K562 (cell line): ENCODE measurements around the gene TTC16. TPM values are rescaled to one million over a fixed set of nuclear protein-coding genes. Genes with fewer than 3 reads are reported as not detected.
A peak's percentile ranks its signal among the peaks of the same experiment; 100 is the strongest.

Experiments
- CHD4 ChIP-seq: fragments of 200-600 bp; sonication (generic); IDR thresholded peaks from 3 replicates; pipeline ENCODE4 v1.6.1; 2012; ENCODE audit warnings: low read depth, mild to moderate bottlenecking, mixed read lengths, low read length, inconsistent platforms; ENCODE audit not compliant: insufficient read depth, insufficient replicate concordance, poor library complexity, severe bottlenecking
- CSDE1 ChIP-seq, 2 experiments: fragments of 450-650 bp; IDR thresholded peaks; 2 replicates each; pipeline ENCODE4 v1.6.1; 2016; ENCODE audit warnings: mild to moderate bottlenecking in 1 of 2
- ESRRA ChIP-seq: fragments of 450-650 bp; IDR thresholded peaks from 2 replicates; pipeline ENCODE4 v1.6.1; 2014; ENCODE audit warnings: low read depth, mild to moderate bottlenecking, moderate library complexity, borderline replicate concordance
- FOSL1 ChIP-seq: fragments of 200-800 bp; sonication (Bioruptor generic); conservative IDR thresholded peaks from 2 replicates; pipeline ENCODE4 v1.6.1; 2016; ENCODE audit warnings: missing genetic modification characterization, missing compliant biosample characterization
- GTF2E2 ChIP-seq: fragments of 200-800 bp; sonication (Bioruptor generic); IDR thresholded peaks from 2 replicates; pipeline ENCODE4 v1.6.1; 2016; ENCODE audit warnings: missing genetic modification characterization, missing compliant biosample characterization
- JUNB ChIP-seq: fragments of 450-650 bp; formaldehyde crosslinking; conservative IDR thresholded peaks from 2 replicates; pipeline ENCODE4 v1.4.0; 2020; ENCODE audit warnings: mild to moderate bottlenecking
- KDM1A ChIP-seq, 2 experiments: fragments of 450-650 bp; IDR thresholded peaks; 2 replicates each; pipeline ENCODE4 v1.6.1; 2016; ENCODE audit warnings: mild to moderate bottlenecking in 2 of 2
- KHSRP ChIP-seq: fragments of 450-650 bp; IDR thresholded peaks from 2 replicates; pipeline ENCODE4 v1.6.1; 2017
- NRF1 ChIP-seq, 2 experiments: fragments of 450-650 bp; IDR thresholded peaks in 1 of 2; conservative IDR thresholded peaks in 1 of 2; 2 replicates each; pipeline ENCODE4 v1.6.1; 2014; ENCODE audit warnings: mild to moderate bottlenecking in 2 of 2
- SETDB1 ChIP-seq: IDR thresholded peaks from one replicate; pipeline ENCODE4 v1.6.1; 2012; ENCODE audit warnings: low read length, control low read depth, inconsistent platforms
- SIRT6 ChIP-seq: IDR thresholded peaks from one replicate; pipeline ENCODE4 v1.6.1; 2012; ENCODE audit warnings: low read depth, mild to moderate bottlenecking, control low read depth, inconsistent platforms, low read length, moderate library complexity
- TAF7 ChIP-seq: fragments of 450-650 bp; IDR thresholded peaks from 2 replicates; pipeline ENCODE4 v1.6.1; 2016; ENCODE audit warnings: missing genetic modification characterization, missing compliant biosample characterization
- TAL1 ChIP-seq: fragments of 450-650 bp; IDR thresholded peaks from 2 replicates; pipeline ENCODE4 v1.6.1; 2016; ENCODE audit warnings: mild to moderate bottlenecking
- TCF7L2 ChIP-seq: fragments of 150-350 bp; IDR thresholded peaks from 2 replicates; pipeline ENCODE4 v1.6.1; 2016; ENCODE audit warnings: low read depth, mild to moderate bottlenecking, low read length, moderate library complexity
- THRA ChIP-seq: fragments of 450-650 bp; IDR thresholded peaks from 2 replicates; pipeline ENCODE4 v1.6.1; 2017; ENCODE audit warnings: mild to moderate bottlenecking, moderate library complexity
- U2AF2 ChIP-seq: fragments of 200-400 bp; formaldehyde crosslinking; optimal IDR thresholded peaks from 2 replicates; pipeline ENCODE3; 2017; ENCODE audit warnings: low read depth, mild to moderate bottlenecking, low read length
- ZFP1 ChIP-seq: fragments of 450-650 bp; formaldehyde crosslinking; IDR thresholded peaks from 2 replicates; pipeline ENCODE4 v1.4.0; 2020; ENCODE audit warnings: mild to moderate bottlenecking, mixed read lengths
- ZKSCAN1 ChIP-seq: fragments of 150-350 bp; IDR thresholded peaks from 2 replicates; pipeline ENCODE4 v1.6.1; 2016; ENCODE audit warnings: low read depth, low read length
- ZNF140 ChIP-seq: fragments of 250-450 bp; sonication (Bioruptor Pico); IDR thresholded peaks from 2 replicates; pipeline ENCODE4 v1.8.0; 2021; ENCODE audit warnings: moderate library complexity, mild to moderate bottlenecking, inconsistent platforms
- ZNF197 ChIP-seq: fragments of 200-800 bp; sonication (Bioruptor generic); IDR thresholded peaks from 2 replicates; pipeline ENCODE4 v1.6.1; 2016; ENCODE audit warnings: low read depth, missing genetic modification characterization, missing compliant biosample characterization
- ZNF263 ChIP-seq: sonication (generic); formaldehyde crosslinking; IDR thresholded peaks from 2 replicates; pipeline ENCODE4 v1.8.0; 2022; ENCODE audit warnings: mild to moderate bottlenecking, missing genetic modification reagents, borderline replicate concordance
- polyA plus RNA-seq, 8 experiments: library from polyadenylated mRNA; depleted of rRNA in 4 of 8; stranded (reverse) in 5 of 8; unstranded in 3 of 8; fragments of >200 nt; fragmentation: Nextera tagmentation in 2 of 8; fragmentation: Illumina TruSeq in 1 of 8; extraction: Ambion mirVana in 2 of 8; extraction: Trizol in 1 of 8; gene quantifications; 2 replicates each; pipeline versions ENCODE4 v1.2.1 to v1.2.3, GENCODE V29; 2011 to 2014; ENCODE audit warnings: inconsistent platforms in 1 of 8, missing spikeins in 1 of 8
- total RNA-seq, 7 experiments: library from RNA; depleted of rRNA in 6 of 7; stranded (reverse); fragments of >200 nt in 6 of 7; fragmentation: Illumina TruSeq in 2 of 7; extraction: Trizol in 2 of 7; gene quantifications; 2 replicates each; pipeline versions ENCODE4 v1.2.1 to v1.2.3, GENCODE V29; 2011 to 2021; ENCODE audit warnings: low replicate concordance in 1 of 7
- TF ChIP-seq, protein P1 (sequence below): sonication (generic); formaldehyde crosslinking; IDR thresholded peaks from 2 replicates; pipeline ENCODE4 v1.8.1; 2023; ENCODE audit warnings: mild to moderate bottlenecking, missing genetic modification reagents
- TF ChIP-seq, protein P2 (sequence below): sonication (generic); formaldehyde crosslinking; IDR thresholded peaks from 2 replicates; pipeline ENCODE4 v1.8.0; 2022; ENCODE audit warnings: mild to moderate bottlenecking, missing genetic modification reagents

TTC16 gene
- total and polyA plus RNA-seq, 9 of the 15 experiments (the other 6 are each of a cell fraction or from before 2014, with no cell fraction given), result 0.11 TPM; not detected in 8

GRCh38 chr9:127776195-127776923 is 60.5 kb downstream of the TTC16 start (continued):
- TF ChIP-seq CHD4 (peak; percentile 78), TAL1 (no peak), ZNF140 (CRISPR knock-in tag) (no peak), NRF1 (conservative IDR thresholded peaks at IDR 0.05 in 1 of 2, IDR thresholded peaks at IDR 0.05 in 1 of 2) (0 out of 4 replicates have a peak, but pooled peaks of 1 of the 2 experiments have one; percentile 22), ZNF197 (no peak), THRA (no peak), TCF7L2 (peak; percentile 98), ZFP1 (CRISPR knock-in tag) (no peak), TAF7 (no peak), ZNF263 (CRISPR knock-in tag) (no peak), JUNB (CRISPR knock-in tag) (no peak), FOSL1 (no peak), U2AF2 (no peak), GTF2E2 (tag) (no peak), ZKSCAN1 (no peak), ESRRA (peak; percentile 47; the same call in 1 of the 2 replicates), SIRT6 (no peak), SETDB1 (no peak), CSDE1 (IDR thresholded peaks at IDR 0.05) (no peak), KDM1A (IDR thresholded peaks at IDR 0.05) (peak; percentile 57 to 74), KHSRP (no peak)
- TF ChIP-seq, protein P1, sequence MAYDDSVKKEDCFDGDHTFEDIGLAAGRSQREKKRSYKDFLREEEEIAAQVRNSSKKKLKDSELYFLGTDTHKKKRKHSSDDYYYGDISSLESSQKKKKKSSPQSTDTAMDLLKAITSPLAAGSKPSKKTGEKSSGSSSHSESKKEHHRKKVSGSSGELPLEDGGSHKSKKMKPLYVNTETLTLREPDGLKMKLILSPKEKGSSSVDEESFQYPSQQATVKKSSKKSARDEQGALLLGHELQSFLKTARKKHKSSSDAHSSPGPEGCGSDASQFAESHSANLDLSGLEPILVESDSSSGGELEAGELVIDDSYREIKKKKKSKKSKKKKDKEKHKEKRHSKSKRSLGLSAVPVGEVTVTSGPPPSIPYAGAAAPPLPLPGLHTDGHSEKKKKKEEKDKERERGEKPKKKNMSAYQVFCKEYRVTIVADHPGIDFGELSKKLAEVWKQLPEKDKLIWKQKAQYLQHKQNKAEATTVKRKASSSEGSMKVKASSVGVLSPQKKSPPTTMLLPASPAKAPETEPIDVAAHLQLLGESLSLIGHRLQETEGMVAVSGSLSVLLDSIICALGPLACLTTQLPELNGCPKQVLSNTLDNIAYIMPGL (CRISPR knock-in tag), result no peak
- TF ChIP-seq, protein P2, sequence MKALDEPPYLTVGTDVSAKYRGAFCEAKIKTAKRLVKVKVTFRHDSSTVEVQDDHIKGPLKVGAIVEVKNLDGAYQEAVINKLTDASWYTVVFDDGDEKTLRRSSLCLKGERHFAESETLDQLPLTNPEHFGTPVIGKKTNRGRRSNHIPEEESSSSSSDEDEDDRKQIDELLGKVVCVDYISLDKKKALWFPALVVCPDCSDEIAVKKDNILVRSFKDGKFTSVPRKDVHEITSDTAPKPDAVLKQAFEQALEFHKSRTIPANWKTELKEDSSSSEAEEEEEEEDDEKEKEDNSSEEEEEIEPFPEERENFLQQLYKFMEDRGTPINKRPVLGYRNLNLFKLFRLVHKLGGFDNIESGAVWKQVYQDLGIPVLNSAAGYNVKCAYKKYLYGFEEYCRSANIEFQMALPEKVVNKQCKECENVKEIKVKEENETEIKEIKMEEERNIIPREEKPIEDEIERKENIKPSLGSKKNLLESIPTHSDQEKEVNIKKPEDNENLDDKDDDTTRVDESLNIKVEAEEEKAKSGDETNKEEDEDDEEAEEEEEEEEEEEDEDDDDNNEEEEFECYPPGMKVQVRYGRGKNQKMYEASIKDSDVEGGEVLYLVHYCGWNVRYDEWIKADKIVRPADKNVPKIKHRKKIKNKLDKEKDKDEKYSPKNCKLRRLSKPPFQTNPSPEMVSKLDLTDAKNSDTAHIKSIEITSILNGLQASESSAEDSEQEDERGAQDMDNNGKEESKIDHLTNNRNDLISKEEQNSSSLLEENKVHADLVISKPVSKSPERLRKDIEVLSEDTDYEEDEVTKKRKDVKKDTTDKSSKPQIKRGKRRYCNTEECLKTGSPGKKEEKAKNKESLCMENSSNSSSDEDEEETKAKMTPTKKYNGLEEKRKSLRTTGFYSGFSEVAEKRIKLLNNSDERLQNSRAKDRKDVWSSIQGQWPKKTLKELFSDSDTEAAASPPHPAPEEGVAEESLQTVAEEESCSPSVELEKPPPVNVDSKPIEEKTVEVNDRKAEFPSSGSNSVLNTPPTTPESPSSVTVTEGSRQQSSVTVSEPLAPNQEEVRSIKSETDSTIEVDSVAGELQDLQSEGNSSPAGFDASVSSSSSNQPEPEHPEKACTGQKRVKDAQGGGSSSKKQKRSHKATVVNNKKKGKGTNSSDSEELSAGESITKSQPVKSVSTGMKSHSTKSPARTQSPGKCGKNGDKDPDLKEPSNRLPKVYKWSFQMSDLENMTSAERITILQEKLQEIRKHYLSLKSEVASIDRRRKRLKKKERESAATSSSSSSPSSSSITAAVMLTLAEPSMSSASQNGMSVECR (CRISPR knock-in tag), result 0 out of 2 replicates have a peak, but pooled peaks have one; percentile 33
